Esophagus squamous epithelium (tissue), 4 donors: ENCODE results near the gene SCYGR3.

ENCODE experiments used
- CTCF ChIP-seq, 6 experiments: fragments of 450-650 bp in 4 of 6; fragments of 200-600 bp in 2 of 6; sonication (generic) in 2 of 6; IDR thresholded peaks; one replicate each; pipeline ENCODE4 v1.5.1; 2016 to 2019; ENCODE audit warnings: antibody characterized with exemption in 6 of 6, mild to moderate bottlenecking in 4 of 6, moderate library complexity in 4 of 6
- POLR2A ChIP-seq, 4 donors: fragments of 450-650 bp; IDR thresholded peaks; one replicate each; pipeline ENCODE4 v1.6.1; 2017; ENCODE audit warnings: antibody characterized with exemption in 4 of 4, mild to moderate bottlenecking in 4 of 4, moderate library complexity in 3 of 4

- TF ChIP-seq CTCF (IDR thresholded peaks at IDR 0.05) (no peak), POLR2A (IDR thresholded peaks at IDR 0.05) (no peak)
Observed at GRCh38 chr2:227654426-227654825, 39.8 kb upstream of the SCYGR3 start.
